Transverse colon (tissue), 4 donors: Measurements from ENCODE around the gene AQP11.

Experiments
- CTCF ChIP-seq, 5 experiments: fragments of 200-600 bp in 3 of 5; fragments of 450-650 bp in 2 of 5; sonication (generic) in 3 of 5; IDR thresholded peaks; 1 replicate in 2 of 5; 2 replicates in 3 of 5; pipeline ENCODE4 v1.5.1; 2016 to 2017; ENCODE audit warnings: antibody characterized with exemption in 5 of 5, inconsistent platforms in 3 of 5, mild to moderate bottlenecking in 2 of 5, moderate library complexity in 1 of 5
- POLR2A ChIP-seq: fragments of 450-650 bp; IDR thresholded peaks from one replicate; pipeline ENCODE4 v1.6.1; 2016; ENCODE audit warnings: antibody characterized with exemption, mild to moderate bottlenecking, moderate library complexity
- POLR2AphosphoS5 ChIP-seq, 3 donors: sonication (generic); formaldehyde crosslinking; IDR thresholded peaks; one replicate each; pipeline ENCODE4 v1.6.1; 2016; ENCODE audit warnings: antibody characterized with exemption in 3 of 3

GRCh38 chr11:77650123-77650522, 60.4 kb downstream of the AQP11 start:
- TF ChIP-seq POLR2A = no peak
- TF ChIP-seq CTCF (IDR thresholded peaks at IDR 0.05) = no peak
- no peak for TF ChIP-seq POLR2AphosphoS5 (IDR thresholded peaks at IDR 0.05)
